Sigmoid colon (tissue), 4 donors: ENCODE results near the gene ROBO1.

Experiments
- EP300 ChIP-seq, 4 donors: sonication (generic); formaldehyde crosslinking; IDR thresholded peaks; one replicate each; pipeline ENCODE4 v1.6.1; 2017; ENCODE audit warnings: antibody characterized with exemption in 4 of 4
- POLR2A ChIP-seq, 2 donors: fragments of 450-650 bp; IDR thresholded peaks; one replicate each; pipeline ENCODE4 v1.6.1; 2016; ENCODE audit warnings: antibody characterized with exemption in 2 of 2, mild to moderate bottlenecking in 2 of 2, moderate library complexity in 2 of 2
- POLR2AphosphoS5 ChIP-seq, 4 donors: sonication (generic); formaldehyde crosslinking; IDR thresholded peaks; one replicate each; pipeline ENCODE4 v1.6.1; 2017; ENCODE audit warnings: antibody characterized with exemption in 4 of 4
- TF ChIP-seq, protein P1 (sequence below), 4 experiments: fragments of 450-650 bp in 3 of 4; fragments of 200-600 bp in 1 of 4; IDR thresholded peaks; one replicate each; pipeline ENCODE4 v1.5.1; 2016 to 2019; ENCODE audit warnings: antibody characterized with exemption in 4 of 4, mild to moderate bottlenecking in 3 of 4, moderate library complexity in 2 of 4

GRCh38 chr3:78738833-78739232, 1029.0 kb downstream of the ROBO1 start:
- TF ChIP-seq, protein P1, sequence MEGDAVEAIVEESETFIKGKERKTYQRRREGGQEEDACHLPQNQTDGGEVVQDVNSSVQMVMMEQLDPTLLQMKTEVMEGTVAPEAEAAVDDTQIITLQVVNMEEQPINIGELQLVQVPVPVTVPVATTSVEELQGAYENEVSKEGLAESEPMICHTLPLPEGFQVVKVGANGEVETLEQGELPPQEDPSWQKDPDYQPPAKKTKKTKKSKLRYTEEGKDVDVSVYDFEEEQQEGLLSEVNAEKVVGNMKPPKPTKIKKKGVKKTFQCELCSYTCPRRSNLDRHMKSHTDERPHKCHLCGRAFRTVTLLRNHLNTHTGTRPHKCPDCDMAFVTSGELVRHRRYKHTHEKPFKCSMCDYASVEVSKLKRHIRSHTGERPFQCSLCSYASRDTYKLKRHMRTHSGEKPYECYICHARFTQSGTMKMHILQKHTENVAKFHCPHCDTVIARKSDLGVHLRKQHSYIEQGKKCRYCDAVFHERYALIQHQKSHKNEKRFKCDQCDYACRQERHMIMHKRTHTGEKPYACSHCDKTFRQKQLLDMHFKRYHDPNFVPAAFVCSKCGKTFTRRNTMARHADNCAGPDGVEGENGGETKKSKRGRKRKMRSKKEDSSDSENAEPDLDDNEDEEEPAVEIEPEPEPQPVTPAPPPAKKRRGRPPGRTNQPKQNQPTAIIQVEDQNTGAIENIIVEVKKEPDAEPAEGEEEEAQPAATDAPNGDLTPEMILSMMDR (IDR thresholded peaks at IDR 0.05), result no peak
- TF ChIP-seq POLR2AphosphoS5 (IDR thresholded peaks at IDR 0.05) (no peak), EP300 (IDR thresholded peaks at IDR 0.05) (no peak), POLR2A (IDR thresholded peaks at IDR 0.05) (no peak)
